HepG2 (cell line): ENCODE measurements around the gene KIF26B.

ENCODE experiments used
- CTCF ChIP-seq: sonication (generic); formaldehyde crosslinking; IDR thresholded peaks from 2 replicates; pipeline ENCODE4 v1.5.0; 2020; ENCODE audit warnings: mild to moderate bottlenecking, missing genetic modification reagents, moderate library complexity
- EP300 ChIP-seq, 3 experiments: sonication (generic) in 1 of 3; formaldehyde crosslinking in 1 of 3; IDR thresholded peaks; 2 replicates each; pipeline versions ENCODE4 v1.5.1 to v1.6.1; 2011 to 2020; ENCODE audit warnings: low read depth in 2 of 3, low read length in 2 of 3, borderline replicate concordance in 1 of 3, improper control_type of control experiment in 1 of 3, mild to moderate bottlenecking in 1 of 3, missing genetic modification reagents in 1 of 3, moderate library complexity in 1 of 3
- KAT2B ChIP-seq: fragments of 150-350 bp; IDR thresholded peaks from 2 replicates; pipeline ENCODE4 v1.6.1; 2014; ENCODE audit warnings: low read depth, low read length, borderline replicate concordance
- KDM2A ChIP-seq: sonication (generic); formaldehyde crosslinking; IDR thresholded peaks from 2 replicates; pipeline ENCODE4 v1.4.0; 2020; ENCODE audit warnings: low read depth, missing genetic modification reagents, borderline replicate concordance
- MAZ ChIP-seq, 2 experiments: sonication (generic) in 1 of 2; formaldehyde crosslinking in 1 of 2; IDR thresholded peaks; 2 replicates each; pipeline versions ENCODE4 v1.5.0 to v1.6.1; 2012 to 2020; ENCODE audit warnings: low read depth in 2 of 2, mild to moderate bottlenecking in 2 of 2, borderline replicate concordance in 1 of 2, improper control_type of control experiment in 1 of 2, low read length in 1 of 2, missing genetic modification reagents in 1 of 2, moderate library complexity in 1 of 2
- SMC3 ChIP-seq: IDR thresholded peaks from 2 replicates; pipeline ENCODE4 v1.6.1; 2011; ENCODE audit warnings: low read length, improper control_type of control experiment
- XRCC5 ChIP-seq: fragments of 200-400 bp; formaldehyde crosslinking; optimal IDR thresholded peaks from 2 replicates; pipeline ENCODE3; 2017; ENCODE audit warnings: mild to moderate bottlenecking, low read length
- ZNF160 ChIP-seq: sonication (generic); formaldehyde crosslinking; IDR thresholded peaks from 2 replicates; pipeline ENCODE4 v1.8.0; 2022; ENCODE audit warnings: mild to moderate bottlenecking, inconsistent platforms, missing genetic modification reagents
- ZNF34 ChIP-seq: sonication (generic); formaldehyde crosslinking; IDR thresholded peaks from 2 replicates; pipeline ENCODE4 v1.4.0; 2020; ENCODE audit warnings: mild to moderate bottlenecking, missing genetic modification reagents, borderline replicate concordance
- ZNF431 ChIP-seq: sonication (generic); formaldehyde crosslinking; IDR thresholded peaks from 2 replicates; pipeline ENCODE4 v1.9.0; 2022; ENCODE audit warnings: missing genetic modification reagents, low read depth, mild to moderate bottlenecking, borderline replicate concordance

GRCh38 chr1:245458234-245458633, 303.4 kb downstream of the KIF26B start:
- TF ChIP-seq ZNF431 (CRISPR knock-in tag) (no peak), ZNF160 (CRISPR knock-in tag) (no peak), MAZ (IDR thresholded peaks at IDR 0.05; ENCODE audit: borderline replicate concordance, low read depth, low read length) (no peak), MAZ (CRISPR knock-in tag; IDR thresholded peaks at IDR 0.05; ENCODE audit: low read depth) (no peak), KAT2B (no peak), ZNF34 (no peak), XRCC5 (no peak), EP300 (IDR thresholded peaks at IDR 0.05; ENCODE audit: low read depth in 2 of 2, low read length in 2 of 2) (no peak), EP300 (CRISPR knock-in tag; IDR thresholded peaks at IDR 0.05; ENCODE audit: borderline replicate concordance) (no peak), SMC3 (no peak), KDM2A (CRISPR knock-in tag) (no peak), CTCF (CRISPR knock-in tag) (no peak)
